ENCODE results near the gene KLK11. TPM values are rescaled to one million over a fixed set of nuclear protein-coding genes. Genes with fewer than 3 reads are reported as not detected.

KLK11 gene
- total RNA-seq, 1 experiment from 2014 or later = not detected

- DNase-seq (ENCODE audit: extremely low read depth, low read depth) = no peak
Measured at GRCh38 chr19:50975766-50976165, 50.6 kb downstream of the KLK11 start.

- no peak for DNase-seq (ENCODE audit: extremely low read depth, low read depth)
Measured at GRCh38 chr19:50974702-50975556, 51.5 kb downstream of the KLK11 start.

DNA sequence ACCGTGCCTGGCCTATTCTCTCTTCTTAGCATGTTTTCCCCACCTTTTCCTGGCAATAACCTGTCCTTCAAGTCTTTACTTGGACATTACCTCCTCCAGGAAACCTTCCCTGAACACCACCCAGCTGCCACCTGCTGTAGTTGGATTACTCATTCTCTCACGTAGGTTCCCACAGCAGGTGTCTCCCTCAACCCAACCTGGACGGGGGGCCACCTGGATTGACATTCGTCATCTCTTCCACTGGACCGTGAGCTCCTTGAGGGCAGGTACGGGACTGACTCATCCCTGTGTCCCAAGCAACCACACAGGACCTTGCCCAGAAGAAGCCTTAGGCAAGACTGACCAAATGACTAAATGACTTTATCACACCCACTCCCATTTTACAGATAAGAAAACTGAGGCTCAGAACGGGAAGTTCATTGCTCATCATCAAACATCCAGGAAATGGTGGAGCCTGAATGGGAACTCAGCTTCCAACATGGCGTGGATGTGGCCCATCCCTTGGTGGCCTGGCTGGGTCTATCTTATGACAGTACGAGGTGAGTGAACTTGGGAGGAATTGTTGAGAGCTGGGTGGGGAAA lies 53.5 kb downstream of the KLK11 start:
- no peak for DNase-seq (ENCODE audit: extremely low read depth, low read depth)

Other genes starting within 250 kb of the KLK11 start
- gene ACP4, start 236.2 kb downstream of the KLK11 start, total RNA-seq (2014; rRNA removed; shearing (Covaris generic)) = 0.32 TPM in 1 of 2 replicates, not detected in the other
- gene KLK1, start 202.8 kb downstream of the KLK11 start, total RNA-seq (2014; rRNA removed; shearing (Covaris generic)) = 0.40 and 0.64 TPM in 2 replicates
- gene KLK15, start 193.0 kb downstream of the KLK11 start, total RNA-seq (2014; rRNA removed; shearing (Covaris generic)) = not detected in 2 replicates
- gene KLK3, start 171.7 kb downstream of the KLK11 start, total RNA-seq (2014; rRNA removed; shearing (Covaris generic)) = not detected in 2 replicates
- not detected in 2 replicates for gene KLK2, start 153.2 kb downstream of the KLK11 start, total RNA-seq (2014; rRNA removed; shearing (Covaris generic))
- gene KLK4, start 115.2 kb downstream of the KLK11 start, total RNA-seq (2014; rRNA removed; shearing (Covaris generic)) = not detected in 2 replicates
- gene KLK5, start 73.6 kb downstream of the KLK11 start, total RNA-seq (2014; rRNA removed; shearing (Covaris generic)) = not detected in 2 replicates
- gene KLK6, start 57.0 kb downstream of the KLK11 start, total RNA-seq (2014; rRNA removed; shearing (Covaris generic)) = not detected in 2 replicates
- gene KLK7, start 42.7 kb downstream of the KLK11 start, total RNA-seq (2014; rRNA removed; shearing (Covaris generic)) = not detected in 2 replicates
- gene KLK8, start 25.0 kb downstream of the KLK11 start, total RNA-seq (2014; rRNA removed; shearing (Covaris generic)) = 0.29 TPM in 1 of 2 replicates, not detected in the other
- 0.17 TPM in 1 of 2 replicates, not detected in the other for gene KLK10, start 6.9 kb downstream of the KLK11 start, total RNA-seq (2014; rRNA removed; shearing (Covaris generic))
- not detected in 2 replicates for gene KLK12, start 8.4 kb upstream of the KLK11 start, total RNA-seq (2014; rRNA removed; shearing (Covaris generic))
- not detected in 2 replicates for gene KLK13, start 38.5 kb upstream of the KLK11 start, total RNA-seq (2014; rRNA removed; shearing (Covaris generic))
- gene KLK14, start 56.3 kb upstream of the KLK11 start, total RNA-seq (2014; rRNA removed; shearing (Covaris generic)) = not detected in 2 replicates
- 10.1 and 14.8 TPM in 2 replicates for gene CTU1, start 81.8 kb upstream of the KLK11 start, total RNA-seq (2014; rRNA removed; shearing (Covaris generic))
- not detected in 2 replicates for gene SIGLEC9, start 98.3 kb upstream of the KLK11 start, total RNA-seq (2014; rRNA removed; shearing (Covaris generic))
- gene SIGLEC7, start 115.7 kb upstream of the KLK11 start, total RNA-seq (2014; rRNA removed; shearing (Covaris generic)) = not detected in 2 replicates
- gene CD33, start 198.5 kb upstream of the KLK11 start, total RNA-seq (2014; rRNA removed; shearing (Covaris generic)) = 0.22 TPM in 1 of 2 replicates, not detected in the other
- gene SIGLECL1, start 224.5 kb upstream of the KLK11 start, total RNA-seq (2014; rRNA removed; shearing (Covaris generic)) = not detected in 2 replicates

All from NCI-H460 (cell line).